ENCODE data around the gene TMED1. TPM values are rescaled to one million over a fixed set of nuclear protein-coding genes. Genes with fewer than 3 reads are reported as not detected.
"Not testable (repeated sequence)": the region's sequence is repeated elsewhere in the genome, so short reads cannot be mapped to it uniquely, and the experiment has no call there.

The TMED1 gene
- total RNA-seq, 3 donors from 2014 or later: 12.8 to 24.7 (median 15.3) TPM

DNA sequence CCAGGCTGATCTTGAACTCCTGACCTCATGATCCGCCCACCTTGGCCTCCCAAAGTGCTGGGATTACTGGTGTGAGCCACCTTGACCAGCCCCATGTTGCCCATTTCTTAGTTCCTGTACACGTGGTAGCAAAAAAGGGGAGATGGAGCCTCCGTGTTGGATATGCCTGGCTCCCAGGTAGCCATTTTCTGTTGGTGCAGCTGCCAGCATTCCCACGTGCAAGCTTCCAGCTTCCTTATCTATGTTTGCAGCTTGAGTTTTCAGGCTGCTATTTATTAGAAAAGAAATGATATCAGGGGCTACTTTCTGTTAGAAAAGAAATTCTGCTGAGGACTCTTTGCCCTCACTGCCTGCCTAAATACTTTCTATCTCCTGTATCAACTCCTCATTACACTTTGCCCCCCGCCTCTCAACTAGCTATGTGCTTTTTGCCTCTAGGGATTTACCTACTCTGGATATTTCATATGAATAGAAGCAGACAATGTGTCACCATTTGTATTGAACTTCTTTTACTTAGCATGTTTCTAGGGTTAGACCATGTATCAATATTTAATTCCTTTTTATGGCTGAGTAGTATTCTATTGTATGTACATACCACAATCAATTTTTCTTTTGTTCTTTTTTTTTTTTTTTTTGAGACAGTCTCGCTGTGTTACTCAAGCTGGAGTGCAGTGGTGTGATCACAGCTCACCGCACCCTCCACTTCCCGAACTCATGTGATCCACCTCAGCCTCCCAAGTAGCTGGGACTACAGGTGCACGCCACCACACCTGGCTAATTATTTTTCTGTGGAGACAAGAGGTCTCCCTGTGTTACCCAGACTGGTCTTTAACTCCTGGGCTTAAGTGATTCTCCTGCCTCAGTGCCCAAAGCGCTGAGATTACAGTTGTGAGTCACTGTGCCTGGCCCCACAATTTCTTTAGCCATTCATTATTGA is 3.4 kb upstream of the TMED1 start:
- no peak for DNase-seq
- Histone ChIP-seq H3K36me3 (ENCODE audit: low read depth) (no peaks in the 10 kb centered on the region), H3K4me1 (ENCODE audit: low read depth) (peaks cover 7% of the 10 kb centered on the region), H3K4me3 (no peak overlapping the region), H3K9me3 (peaks cover 2% of the 10 kb centered on the region)
- ATAC-seq: no peak
- intact Hi-C loops (cut with DNase I, micrococcal nuclease): no loop called here
- TF ChIP-seq CTCF (IDR thresholded peaks at IDR 0.05): no peak

GRCh38 chr19:10838377-10838776 is 2.4 kb upstream of the TMED1 start:
- intact Hi-C loops (cut with DNase I, micrococcal nuclease): no loop called here
- peaks cover 7% of the 10 kb centered on the region for H3K4me1 ChIP-seq (ENCODE audit: low read depth)
- no peak overlapping the region for H3K4me3 ChIP-seq
- ATAC-seq: no peak
- no peak for TF ChIP-seq CTCF (IDR thresholded peaks at IDR 0.05)
- no peak for DNase-seq
- peaks cover 2% of the 10 kb centered on the region for H3K9me3 ChIP-seq
- no peaks in the 10 kb centered on the region for H3K36me3 ChIP-seq (ENCODE audit: low read depth)

GRCh38 chr19:10837649-10838048 is 1.6 kb upstream of the TMED1 start:
- intact Hi-C loops (cut with DNase I, micrococcal nuclease); H3K36me3 ChIP-seq (ENCODE audit: low read depth); H3K4me3 ChIP-seq; H3K4me1 ChIP-seq (ENCODE audit: low read depth); ATAC-seq; H3K9me3 ChIP-seq; DNase-seq: not testable (repeated sequence)

GRCh38 chr19:10836479-10837330 is 693 bp upstream of the TMED1 start:
- intact Hi-C loops (cut with DNase I, micrococcal nuclease): no loop called here
- Histone ChIP-seq H3K4me3 (peak overlapping the region; percentile 47), H3K36me3 (ENCODE audit: low read depth) (peaks cover 9% of the 10 kb centered on the region), H3K9me3 (peaks cover 2% of the 10 kb centered on the region), H3K4me1 (ENCODE audit: low read depth) (peaks cover 7% of the 10 kb centered on the region)
- DNase-seq: peak; percentile 88 to 92 (median 89)
- peak; percentile 54 for ATAC-seq
- no peak for TF ChIP-seq CTCF (IDR thresholded peaks at IDR 0.05)

- ATAC-seq: peak; percentile 25
- intact Hi-C loops (cut with DNase I, micrococcal nuclease): no loop called here
- Histone ChIP-seq H3K4me1 (ENCODE audit: low read depth) (peaks cover 7% of the 10 kb centered on the region), H3K4me3 (peak overlapping the region; percentile 47), H3K9me3 (peaks cover 2% of the 10 kb centered on the region), H3K36me3 (ENCODE audit: low read depth) (peaks cover 9% of the 10 kb centered on the region)
- TF ChIP-seq CTCF (IDR thresholded peaks at IDR 0.05): no peak
- DNase-seq: peak in 1 of 3 donors; percentile 100
Observed at GRCh38 chr19:10835089-10835753, 791 bp downstream of the TMED1 start.

All from mucosa of descending colon (tissue), 3 donors.